Measurements from ENCODE around the gene DERA.

DERA gene

DNA sequence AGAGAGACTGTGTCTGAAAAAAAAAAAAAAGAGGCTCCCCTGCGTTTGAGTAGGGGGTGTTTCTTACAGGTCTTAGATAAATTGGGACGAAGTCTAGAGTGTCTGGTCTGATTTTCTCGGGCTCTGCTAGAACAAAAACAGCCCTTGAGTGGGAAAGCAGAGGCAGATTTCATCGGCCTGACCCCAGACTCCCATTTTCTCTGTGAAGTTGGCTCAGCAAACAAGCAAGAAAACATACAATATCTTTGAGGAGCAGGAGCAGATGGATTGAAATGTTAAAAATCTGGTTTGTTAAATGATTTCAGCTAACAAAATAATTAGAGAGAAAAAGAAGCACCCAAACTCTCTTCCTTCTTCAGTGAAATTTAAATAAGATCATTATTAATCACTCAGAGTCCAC, 44.1 kb downstream of the DERA start:
- Histone ChIP-seq H2AFZ (ENCODE audit: low read depth) (no peak overlapping the region), H3K4me3 (IDR thresholded peaks at IDR 0.05; ENCODE audit: insufficient read depth, low read depth, low read length) (no peak overlapping the region), H3K9ac (no peak overlapping the region), H3K27ac (no peak overlapping the region), H3K79me2 (ENCODE audit: insufficient read depth, low read depth) (no peaks in the 10 kb centered on the region), H4K20me1 (ENCODE audit: insufficient read depth) (no peaks in the 10 kb centered on the region), H3K4me1 (ENCODE audit: low read depth, poor library complexity, severe bottlenecking) (no peaks in the 10 kb centered on the region), H3K4me2 (no peak overlapping the region), H3K36me3 (ENCODE audit: insufficient read depth) (no peaks in the 10 kb centered on the region), H3K27me3 (ENCODE audit: insufficient read depth, low read depth) (no peaks in the 10 kb centered on the region)
- TF ChIP-seq, protein P1, sequence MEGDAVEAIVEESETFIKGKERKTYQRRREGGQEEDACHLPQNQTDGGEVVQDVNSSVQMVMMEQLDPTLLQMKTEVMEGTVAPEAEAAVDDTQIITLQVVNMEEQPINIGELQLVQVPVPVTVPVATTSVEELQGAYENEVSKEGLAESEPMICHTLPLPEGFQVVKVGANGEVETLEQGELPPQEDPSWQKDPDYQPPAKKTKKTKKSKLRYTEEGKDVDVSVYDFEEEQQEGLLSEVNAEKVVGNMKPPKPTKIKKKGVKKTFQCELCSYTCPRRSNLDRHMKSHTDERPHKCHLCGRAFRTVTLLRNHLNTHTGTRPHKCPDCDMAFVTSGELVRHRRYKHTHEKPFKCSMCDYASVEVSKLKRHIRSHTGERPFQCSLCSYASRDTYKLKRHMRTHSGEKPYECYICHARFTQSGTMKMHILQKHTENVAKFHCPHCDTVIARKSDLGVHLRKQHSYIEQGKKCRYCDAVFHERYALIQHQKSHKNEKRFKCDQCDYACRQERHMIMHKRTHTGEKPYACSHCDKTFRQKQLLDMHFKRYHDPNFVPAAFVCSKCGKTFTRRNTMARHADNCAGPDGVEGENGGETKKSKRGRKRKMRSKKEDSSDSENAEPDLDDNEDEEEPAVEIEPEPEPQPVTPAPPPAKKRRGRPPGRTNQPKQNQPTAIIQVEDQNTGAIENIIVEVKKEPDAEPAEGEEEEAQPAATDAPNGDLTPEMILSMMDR (conservative IDR thresholded peaks at IDR 0.05; ENCODE audit: low read depth, low read length) = no peak

DNA sequence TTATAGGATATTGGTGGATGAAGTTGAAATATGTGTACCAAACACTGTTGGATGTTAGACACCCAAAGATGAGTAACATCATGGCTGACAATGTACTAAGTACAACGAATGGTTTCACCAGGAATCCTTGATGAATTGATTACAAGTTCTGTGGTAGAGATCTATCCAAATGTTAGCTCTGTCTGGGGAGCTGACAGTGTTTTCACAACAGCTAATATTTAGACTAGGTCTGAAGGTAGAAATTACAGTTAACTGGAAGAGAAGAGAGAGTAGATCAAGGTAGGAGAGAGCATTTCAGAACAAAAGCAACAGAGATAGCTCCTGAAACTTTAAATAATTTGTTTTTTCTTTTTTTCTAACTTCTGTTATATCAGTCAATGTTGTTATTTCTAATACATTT, 44.9 kb downstream of the DERA start:
- TF ChIP-seq, protein P1 (conservative IDR thresholded peaks at IDR 0.05; ENCODE audit: low read depth, low read length) = no peak
- Histone ChIP-seq H2AFZ (ENCODE audit: low read depth) (no peak overlapping the region), H3K27ac (no peak overlapping the region), H3K4me2 (no peak overlapping the region), H3K4me3 (IDR thresholded peaks at IDR 0.05; ENCODE audit: insufficient read depth, low read depth, low read length) (no peak overlapping the region), H4K20me1 (ENCODE audit: insufficient read depth) (no peaks in the 10 kb centered on the region), H3K9ac (no peak overlapping the region), H3K36me3 (ENCODE audit: insufficient read depth) (no peaks in the 10 kb centered on the region), H3K4me1 (ENCODE audit: low read depth, poor library complexity, severe bottlenecking) (no peaks in the 10 kb centered on the region), H3K27me3 (ENCODE audit: insufficient read depth, low read depth) (no peaks in the 10 kb centered on the region), H3K79me2 (ENCODE audit: insufficient read depth, low read depth) (no peaks in the 10 kb centered on the region)

DNA sequence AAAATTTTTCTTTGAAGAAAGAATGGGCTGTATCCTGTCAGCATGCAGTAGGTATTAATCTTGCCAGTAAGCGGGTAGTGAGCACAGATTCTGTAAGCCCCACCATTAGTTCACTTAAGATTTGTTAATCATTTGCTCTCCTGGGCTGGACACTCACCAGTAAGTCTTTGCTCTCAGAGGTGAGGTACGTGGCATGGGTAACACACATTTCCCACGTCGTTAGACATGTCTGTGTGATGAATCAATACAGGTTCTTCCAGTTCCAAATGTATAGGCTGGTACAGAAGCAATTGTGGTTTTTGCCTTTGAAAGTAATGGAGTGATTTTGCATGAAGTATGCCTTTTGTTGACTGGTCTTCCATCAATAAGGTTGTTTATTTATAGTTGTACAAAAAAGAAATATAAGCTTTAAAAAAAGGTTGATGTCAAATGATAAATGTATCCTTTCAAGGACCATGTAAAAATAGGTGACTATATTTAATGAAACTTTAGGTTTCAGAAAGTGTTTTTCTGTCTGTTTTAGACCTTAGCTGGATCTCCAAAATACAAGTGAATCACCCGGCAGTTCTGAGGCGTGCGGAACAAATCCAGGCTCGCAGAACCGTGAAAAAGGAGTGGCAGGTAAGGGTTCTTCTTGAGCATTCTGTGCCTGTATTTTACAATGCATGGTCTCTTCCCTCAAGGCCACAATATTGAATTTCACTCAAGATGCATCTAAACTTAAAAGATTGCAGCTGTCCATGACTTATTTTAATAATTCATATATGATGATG, 45.5 kb downstream of the DERA start:
- Histone ChIP-seq H3K9ac (no peak overlapping the region), H3K4me3 (IDR thresholded peaks at IDR 0.05; ENCODE audit: insufficient read depth, low read depth, low read length) (no peak overlapping the region), H3K79me2 (ENCODE audit: insufficient read depth, low read depth) (no peaks in the 10 kb centered on the region), H4K20me1 (ENCODE audit: insufficient read depth) (no peaks in the 10 kb centered on the region), H3K4me2 (no peak overlapping the region), H3K36me3 (ENCODE audit: insufficient read depth) (no peaks in the 10 kb centered on the region), H3K27ac (no peak overlapping the region), H3K27me3 (ENCODE audit: insufficient read depth, low read depth) (no peaks in the 10 kb centered on the region), H3K4me1 (ENCODE audit: low read depth, poor library complexity, severe bottlenecking) (no peaks in the 10 kb centered on the region), H2AFZ (ENCODE audit: low read depth) (no peak overlapping the region)
- TF ChIP-seq, protein P1 (conservative IDR thresholded peaks at IDR 0.05; ENCODE audit: low read depth, low read length) = no peak

DNA sequence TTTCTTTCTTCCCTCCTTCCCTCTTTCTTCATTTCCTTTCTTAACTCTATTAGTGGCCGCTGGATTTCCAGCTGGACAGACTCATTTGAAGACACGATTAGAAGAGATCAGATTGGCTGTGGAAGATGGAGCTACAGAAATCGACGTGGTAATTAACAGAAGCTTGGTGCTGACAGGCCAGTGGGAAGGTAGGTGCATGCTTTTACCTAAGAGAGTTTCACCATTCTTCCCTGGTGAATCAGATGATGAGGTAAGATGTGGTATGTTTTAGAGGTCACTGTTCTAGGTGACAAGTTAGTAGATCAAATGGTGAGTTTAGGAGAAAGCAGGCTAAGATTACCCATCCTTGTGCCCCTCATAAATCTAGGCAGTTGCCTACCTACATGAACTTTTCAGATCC, 51.6 kb downstream of the DERA start:
- Histone ChIP-seq H3K4me3 (IDR thresholded peaks at IDR 0.05; ENCODE audit: insufficient read depth, low read depth, low read length) (no peak overlapping the region), H3K4me1 (ENCODE audit: low read depth, poor library complexity, severe bottlenecking) (no peaks in the 10 kb centered on the region), H3K9ac (no peak overlapping the region), H3K27me3 (ENCODE audit: insufficient read depth, low read depth) (no peaks in the 10 kb centered on the region), H3K4me2 (no peak overlapping the region), H2AFZ (ENCODE audit: low read depth) (no peak overlapping the region), H4K20me1 (ENCODE audit: insufficient read depth) (no peaks in the 10 kb centered on the region), H3K36me3 (ENCODE audit: insufficient read depth) (no peaks in the 10 kb centered on the region), H3K79me2 (ENCODE audit: insufficient read depth, low read depth) (no peaks in the 10 kb centered on the region), H3K27ac (no peak overlapping the region)
- TF ChIP-seq, protein P1 (conservative IDR thresholded peaks at IDR 0.05; ENCODE audit: low read depth, low read length) = no peak

Data from KMS-11 (cell line).